CD4-positive, alpha-beta T cell treated with Interleukin-21 for 1 hour (primary cell): ENCODE measurements around the gene BET1.
"Not testable (repeated sequence)": the region's sequence is repeated elsewhere in the genome, so short reads cannot be mapped to it uniquely, and the experiment has no call there.

Experiments used
- DNase-seq: peaks from one replicate; pipeline ENCODE4 v3.0.0-alpha.2; 2020

Gene BET1, protein sequence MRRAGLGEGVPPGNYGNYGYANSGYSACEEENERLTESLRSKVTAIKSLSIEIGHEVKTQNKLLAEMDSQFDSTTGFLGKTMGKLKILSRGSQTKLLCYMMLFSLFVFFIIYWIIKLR

GRCh38 chr7:94004024-94004951 lies at the start of gene BET1:
Gene BET1, minus strand, starts transcription at chr7:94004355. Its CDS starts 139 bp downstream, at chr7:94004216.
- peak; percentile 95 for DNase-seq

DNA sequence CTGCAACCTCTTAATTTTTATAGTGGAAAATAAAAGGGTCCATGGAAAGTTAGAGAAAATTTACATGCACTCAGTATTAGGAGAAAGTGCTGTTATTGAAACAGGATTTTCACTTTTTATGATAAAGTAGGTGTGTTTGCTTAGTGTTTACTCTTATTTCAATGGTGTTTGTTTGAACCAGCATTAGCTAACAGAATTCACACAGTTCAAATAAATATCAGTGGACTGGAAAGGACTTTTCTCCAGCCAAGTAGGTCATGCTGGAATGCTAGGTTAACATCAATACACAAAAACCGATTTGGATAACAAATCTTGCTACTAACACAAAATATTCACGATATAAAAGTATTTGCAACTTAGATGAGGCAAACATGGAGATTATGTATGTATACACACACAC lies 49.4 kb upstream of the BET1 start:
- DNase-seq = no peak

GRCh38 chr7:94052398-94053180 lies 48.4 kb upstream of the BET1 start:
- DNase-seq = no peak

DNA sequence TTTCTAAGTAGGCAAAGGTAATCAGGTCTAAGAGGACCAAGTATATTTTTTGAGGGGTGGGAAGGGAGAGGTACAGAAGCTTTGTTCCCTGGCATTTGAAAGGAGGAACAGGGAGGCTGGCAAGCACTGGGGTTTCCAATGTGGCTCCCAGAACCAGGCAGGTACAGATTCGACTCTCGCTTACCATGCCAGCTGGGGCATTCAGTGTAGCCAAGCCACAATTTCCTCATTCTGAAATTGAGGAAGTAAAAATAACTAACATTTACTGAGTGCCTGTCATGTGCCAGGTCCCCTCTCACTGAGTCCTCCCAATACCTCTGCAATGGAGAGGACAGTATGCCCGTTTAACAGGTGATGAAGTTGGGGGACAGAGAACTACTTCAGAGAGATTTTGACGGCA lies 45.9 kb upstream of the BET1 start:
- no peak for DNase-seq

- DNase-seq = no peak
Measured at GRCh38 chr7:94049615-94050014, 45.5 kb upstream of the BET1 start.

DNA sequence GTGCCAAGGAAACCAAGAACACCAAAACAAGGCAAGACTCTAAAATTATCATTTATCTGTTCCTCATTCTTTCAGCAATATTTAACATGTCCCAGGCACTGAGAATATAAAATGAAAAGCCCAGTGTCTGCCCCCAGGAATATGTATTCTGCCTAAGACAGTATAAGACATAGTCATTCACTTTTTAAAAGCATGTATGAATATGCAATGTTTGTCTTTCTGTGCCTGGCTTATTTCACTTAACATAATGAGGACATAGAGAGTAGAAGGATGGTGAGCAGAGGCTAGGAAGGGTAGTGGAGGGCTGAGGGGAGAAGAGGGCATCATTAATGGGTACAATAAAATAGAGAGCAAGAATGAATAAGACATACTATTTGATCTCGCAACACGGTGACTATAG lies 44.6 kb upstream of the BET1 start:
- DNase-seq = no peak

DNA sequence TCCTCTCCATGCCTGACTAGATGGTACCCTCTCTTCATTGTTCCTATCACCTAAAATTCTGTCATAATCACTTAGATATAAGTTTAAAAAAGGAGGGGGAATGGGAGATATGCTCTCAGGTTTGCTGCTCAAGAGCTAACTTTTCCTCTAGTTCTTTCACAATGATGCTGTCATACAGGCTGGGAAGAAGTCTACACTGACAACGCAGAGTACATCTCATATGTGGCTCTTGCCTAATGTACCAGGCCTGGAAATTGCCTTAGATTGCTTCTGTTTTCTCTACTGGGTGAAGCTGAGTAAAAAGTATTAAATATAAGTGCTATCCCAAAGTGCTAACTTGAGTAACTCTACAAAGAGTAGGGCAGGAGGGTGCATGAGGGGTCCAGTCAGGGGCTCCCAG lies 43.8 kb upstream of the BET1 start:
- DNase-seq = no peak

GRCh38 chr7:94045581-94045980 lies 41.4 kb upstream of the BET1 start:
- no peak for DNase-seq

- DNase-seq = no peak
Measured at GRCh38 chr7:94044806-94045205, 40.7 kb upstream of the BET1 start.

GRCh38 chr7:94043299-94043698 lies 39.1 kb upstream of the BET1 start:
- DNase-seq = no peak

- DNase-seq = no peak
Measured at GRCh38 chr7:94042381-94042780, 38.2 kb upstream of the BET1 start.

- no peak for DNase-seq
Measured at GRCh38 chr7:94041529-94041928, 37.4 kb upstream of the BET1 start.

DNA sequence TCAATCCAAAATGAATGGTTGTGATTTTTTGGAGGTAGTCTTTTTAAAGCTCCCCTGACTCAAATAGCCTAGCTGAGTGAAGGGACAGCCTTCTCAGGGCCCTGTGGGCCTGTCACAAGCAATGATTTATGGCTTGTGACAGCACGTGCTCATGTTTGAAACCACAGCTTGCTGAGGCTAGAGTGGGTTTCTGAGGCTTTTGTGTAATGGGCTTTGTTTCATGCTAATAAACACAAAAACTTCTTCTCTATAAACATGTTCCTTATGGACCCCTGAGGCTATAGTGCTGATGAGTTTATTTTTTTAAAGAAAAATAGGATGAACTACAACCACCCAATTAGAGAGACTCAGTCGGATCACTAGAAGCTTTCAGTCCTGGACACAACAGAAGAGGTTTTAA lies 36.1 kb upstream of the BET1 start:
- DNase-seq = no peak

- DNase-seq = no peak
Measured at GRCh38 chr7:94039368-94040035, 35.3 kb upstream of the BET1 start.

DNA sequence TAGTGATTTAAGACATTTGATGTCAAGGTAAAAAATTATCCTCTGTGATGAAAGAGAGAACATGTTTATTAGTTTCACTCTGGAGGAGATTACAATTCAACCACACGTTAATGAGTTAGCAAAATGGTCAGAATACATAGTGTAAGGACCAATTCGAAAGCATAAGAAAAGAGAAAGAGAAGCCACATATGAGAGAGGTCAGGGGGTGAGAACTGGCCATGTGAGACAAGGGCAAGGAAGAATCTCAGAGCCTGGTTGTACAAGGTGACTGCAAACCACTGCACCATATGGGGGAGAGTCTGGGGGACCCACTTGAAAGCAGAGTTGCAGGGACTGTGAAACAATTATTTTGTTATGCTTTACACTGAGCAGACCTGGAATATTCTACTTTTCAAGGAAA lies 27.7 kb upstream of the BET1 start:
- DNase-seq = no peak

DNA sequence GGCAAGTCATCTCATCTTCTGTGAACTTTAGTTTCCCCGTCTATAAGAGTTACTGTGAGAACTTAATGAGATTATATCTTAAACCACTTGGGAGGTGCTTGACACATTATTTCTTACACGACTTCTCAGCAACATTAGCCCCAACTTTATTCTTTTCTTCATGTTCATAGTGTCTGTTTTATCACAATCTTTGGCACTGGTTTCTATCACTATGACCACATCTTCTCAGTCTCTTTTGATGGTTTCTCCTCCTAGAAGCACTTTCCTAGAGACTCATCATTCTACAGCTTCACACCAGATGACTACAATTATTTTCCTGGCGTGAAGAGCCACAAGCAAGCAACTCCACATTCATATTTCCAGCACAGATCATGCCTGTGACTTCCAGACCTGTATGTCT lies 26.5 kb upstream of the BET1 start:
- no peak for DNase-seq

DNA sequence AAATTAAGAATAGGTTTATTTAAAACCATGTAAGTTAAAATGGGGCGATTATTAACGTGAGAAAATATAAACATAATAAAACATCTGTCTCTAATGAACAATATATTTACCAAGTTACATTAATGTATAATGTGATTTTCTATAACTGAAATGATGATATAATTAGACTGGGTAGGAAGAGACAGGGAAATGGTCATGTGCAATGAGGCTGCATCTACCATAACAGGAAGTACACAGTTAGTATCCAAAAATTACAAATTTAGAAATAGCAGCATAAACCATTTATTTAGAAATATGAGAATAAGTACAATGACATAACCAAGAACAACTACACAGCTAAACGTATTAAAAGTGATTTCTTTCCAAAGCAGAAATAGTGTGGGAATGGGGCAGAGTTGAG lies 25.8 kb upstream of the BET1 start:
- no peak for DNase-seq

DNA sequence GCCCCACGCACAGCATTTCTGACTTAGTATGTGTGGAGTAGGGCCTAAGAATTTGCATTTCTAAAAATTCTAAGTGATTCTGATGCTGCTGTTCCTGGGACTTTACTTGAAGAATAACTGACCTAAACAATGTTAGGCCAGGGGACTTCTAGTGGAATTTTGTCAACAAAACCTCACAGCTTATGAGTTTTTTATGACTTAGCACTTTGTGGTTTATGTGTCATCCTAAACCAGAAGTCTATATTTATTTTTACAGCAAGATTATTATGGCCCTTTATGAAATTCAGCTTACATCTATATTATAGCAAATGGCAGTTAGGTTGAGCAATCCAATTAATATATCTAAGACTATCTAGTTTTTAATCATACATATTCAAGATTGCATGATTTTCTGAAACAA lies 24.6 kb upstream of the BET1 start:
- no peak for DNase-seq

GRCh38 chr7:94026619-94027018 lies 22.5 kb upstream of the BET1 start:
- DNase-seq = not testable (repeated sequence)

- DNase-seq = no peak
Measured at GRCh38 chr7:94022550-94022949, 18.4 kb upstream of the BET1 start.

GRCh38 chr7:94016786-94017185 lies 12.6 kb upstream of the BET1 start:
- DNase-seq = no peak

- DNase-seq = no peak
Measured at GRCh38 chr7:94015538-94015937, 11.4 kb upstream of the BET1 start.

DNA sequence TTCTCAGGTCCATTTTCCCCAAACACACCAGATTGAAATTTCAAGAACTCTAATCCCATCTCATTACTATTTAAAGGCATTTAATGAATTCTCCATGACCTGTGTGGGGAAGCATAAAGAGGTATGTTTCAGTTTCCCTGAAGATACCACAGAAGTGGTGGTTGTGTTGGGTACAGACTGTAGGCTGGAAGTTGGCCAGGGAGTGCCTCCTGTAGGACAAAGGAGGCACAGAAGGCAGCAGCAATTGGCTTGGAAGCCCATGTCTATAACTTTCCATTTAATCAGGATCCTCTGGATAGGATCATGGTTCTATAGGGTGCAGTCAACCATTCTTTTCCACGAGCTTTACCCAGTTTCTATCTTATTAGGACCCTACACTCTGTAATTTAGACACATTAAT lies 8.6 kb upstream of the BET1 start:
- DNase-seq = no peak
